Right atrium auricular region (tissue), 2 donors: ENCODE data around the gene CYP24A1. TPM values are rescaled to one million over a fixed set of nuclear protein-coding genes. Genes with fewer than 3 reads are reported as not detected.

Experiments used
- DNase-seq: peaks from one replicate; pipeline ENCODE4 v3.0.0-alpha.2; 2019; ENCODE audit warnings: low spot score
- H3K27ac ChIP-seq, 2 donors: fragments of 200-600 bp; sonication (generic); 1 replicate in 1 of 2; 2 replicates in 1 of 2; pipeline ENCODE4 v1.5.1; 2016 to 2019
- H3K27me3 ChIP-seq, 2 donors: fragments of 200-600 bp; sonication (generic); one replicate each; pipeline versions ENCODE4 v1.5.1 to v1.6.0; 2017 to 2019
- H3K36me3 ChIP-seq: fragments of 200-600 bp; sonication (generic); one replicate; pipeline ENCODE4 v1.5.1; 2016
- H3K4me1 ChIP-seq, 2 donors: fragments of 200-600 bp; sonication (generic); one replicate each; pipeline versions ENCODE4 v1.5.1 to v1.6.0; 2017 to 2019
- H3K4me3 ChIP-seq, 2 donors: fragments of 200-600 bp; sonication (generic); 1 replicate in 1 of 2; 2 replicates in 1 of 2; pipeline ENCODE4 v1.5.1; 2017 to 2019; ENCODE audit warnings: mild to moderate bottlenecking in 1 of 2, moderate library complexity in 1 of 2
- H3K9me3 ChIP-seq, 2 donors: fragments of 200-600 bp; sonication (generic); one replicate each; pipeline ENCODE4 v1.5.1; 2019
- CTCF ChIP-seq, 2 donors: fragments of 200-600 bp; sonication (generic); IDR thresholded peaks; one replicate each; pipeline ENCODE4 v1.5.1; 2019; ENCODE audit warnings: antibody characterized with exemption in 2 of 2
- total RNA-seq, 2 donors: library from RNA; depleted of rRNA; stranded (reverse); fragments of >200 nt; gene quantifications; one replicate each; pipeline ENCODE4 v1.1.0, GENCODE V29; 2016

CYP24A1 gene
- total RNA-seq, 2 donors from 2014 or later, result 0.24 TPM; not detected in 1

DNA sequence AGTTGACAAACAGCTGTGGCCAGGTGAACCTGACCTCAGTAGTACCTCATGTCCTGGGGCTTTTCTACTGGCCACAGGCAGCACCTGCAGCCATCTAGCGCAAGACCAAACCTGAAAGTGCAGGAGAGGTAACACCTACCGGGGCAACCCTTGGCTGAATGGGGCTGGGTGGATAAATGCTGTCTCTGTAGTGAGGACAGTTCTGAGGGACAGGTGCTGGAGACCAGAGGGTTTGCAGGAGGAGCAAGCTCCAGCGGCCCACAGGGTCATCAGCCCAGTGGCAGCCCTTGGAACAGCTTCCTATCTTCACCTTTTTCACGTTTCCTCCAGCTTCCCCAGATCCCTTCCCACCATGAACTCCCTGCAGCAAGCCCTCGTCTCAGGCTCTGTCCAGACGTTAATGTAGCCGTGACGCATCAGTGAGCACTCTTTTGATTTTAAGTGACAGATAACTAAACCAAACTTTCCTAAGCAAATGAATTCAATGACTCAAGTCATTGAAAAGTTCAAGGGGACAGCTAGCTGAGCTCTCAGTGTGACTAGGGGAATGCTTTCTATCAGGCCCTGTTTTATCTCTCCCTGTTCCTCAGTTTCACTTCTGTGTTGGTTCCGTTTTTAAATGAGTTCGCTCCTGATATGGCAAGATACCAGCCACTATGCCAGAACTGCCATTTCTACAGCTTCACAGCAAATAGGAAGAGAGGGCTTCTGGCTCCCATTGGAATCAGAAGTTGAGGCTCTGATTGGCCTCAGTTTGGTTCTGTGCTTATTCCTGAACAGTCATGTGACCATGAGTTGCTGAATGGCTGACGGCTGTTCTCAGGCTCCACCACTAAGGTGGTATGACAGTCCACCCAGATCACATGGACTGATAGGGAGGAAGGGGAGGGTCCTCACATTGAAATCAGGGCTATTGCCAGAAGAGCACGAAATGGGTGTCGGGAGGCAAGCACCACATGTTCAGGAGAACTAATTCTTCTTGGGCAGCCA lies 22.0 kb upstream of the CYP24A1 start:
- Histone ChIP-seq H3K36me3 (no peaks in the 10 kb centered on the region), H3K9me3 (no peaks in the 10 kb centered on the region), H3K4me3 (no peak overlapping the region), H3K27ac (no peak overlapping the region), H3K27me3 (no peaks in the 10 kb centered on the region), H3K4me1 (no peaks in the 10 kb centered on the region)
- no peak for TF ChIP-seq CTCF (IDR thresholded peaks at IDR 0.05)
- DNase-seq, result no peak

DNA sequence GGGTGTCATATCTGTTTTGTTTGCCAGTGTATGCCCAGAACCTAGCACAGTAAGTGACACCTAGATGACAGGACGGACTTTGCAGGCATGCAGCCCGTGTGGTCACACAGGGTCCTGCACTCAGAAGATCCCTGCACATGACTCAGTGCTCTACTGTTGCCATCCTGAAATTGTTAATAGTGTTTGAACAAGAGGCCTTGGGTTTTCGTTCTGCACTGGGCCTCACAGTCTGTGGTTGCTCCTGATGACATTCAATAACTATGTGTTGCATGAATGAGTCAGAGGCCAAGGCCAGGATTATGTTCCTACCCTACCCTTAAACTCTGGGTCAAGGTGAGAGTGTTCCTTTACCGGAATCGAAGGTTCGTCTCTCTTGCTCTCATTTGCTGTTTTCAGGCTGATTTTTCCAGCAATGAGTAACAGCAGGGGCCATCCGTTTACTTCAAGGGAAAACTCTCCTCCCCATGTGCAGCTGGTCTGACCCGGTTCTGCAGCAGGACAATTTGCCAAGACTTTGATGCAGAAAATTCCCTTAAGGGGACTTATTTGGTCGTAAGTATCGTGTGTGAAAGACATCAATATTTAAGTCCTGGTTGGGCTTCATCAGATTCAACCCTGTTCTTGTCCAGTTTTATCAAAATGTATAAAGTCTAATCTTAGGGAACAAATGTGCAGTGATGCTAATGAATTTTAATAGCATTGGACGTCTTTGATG lies 21.1 kb upstream of the CYP24A1 start:
- TF ChIP-seq CTCF (IDR thresholded peaks at IDR 0.05), result no peak
- H3K27ac ChIP-seq, result no peak overlapping the region
- no peaks in the 10 kb centered on the region for H3K9me3 ChIP-seq
- H3K4me3 ChIP-seq, result no peak overlapping the region
- H3K36me3 ChIP-seq, result no peaks in the 10 kb centered on the region
- H3K4me1 ChIP-seq, result no peaks in the 10 kb centered on the region
- H3K27me3 ChIP-seq, result no peaks in the 10 kb centered on the region
- no peak for DNase-seq

- Histone ChIP-seq H3K27ac (no peak overlapping the region), H3K4me3 (no peak overlapping the region), H3K36me3 (no peaks in the 10 kb centered on the region), H3K4me1 (no peaks in the 10 kb centered on the region), H3K9me3 (no peaks in the 10 kb centered on the region), H3K27me3 (no peaks in the 10 kb centered on the region)
- TF ChIP-seq CTCF (IDR thresholded peaks at IDR 0.05), result no peak
- no peak for DNase-seq
Observed at GRCh38 chr20:54193817-54194216, 20.0 kb upstream of the CYP24A1 start.

DNA sequence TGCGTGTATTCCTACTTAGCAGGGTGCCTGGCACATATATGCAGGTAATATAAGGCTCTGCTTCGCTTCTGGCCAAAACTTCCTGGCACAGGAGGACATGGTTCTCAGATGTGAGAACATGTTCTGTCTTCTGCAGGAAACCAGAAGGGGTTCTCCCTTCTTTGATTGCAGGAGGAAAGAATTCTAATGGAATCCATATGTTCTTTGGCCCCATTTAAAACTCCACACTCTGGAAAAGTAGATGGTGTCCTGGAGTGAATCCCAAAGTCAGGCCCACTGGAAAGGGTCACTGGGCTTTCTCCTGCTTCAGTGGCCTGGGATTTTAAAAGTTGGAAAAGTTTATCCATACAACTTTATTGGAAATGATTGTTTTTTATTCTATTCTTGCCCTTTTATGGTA lies 16.4 kb upstream of the CYP24A1 start:
- Histone ChIP-seq H3K4me3 (no peak overlapping the region), H3K36me3 (no peaks in the 10 kb centered on the region), H3K9me3 (no peaks in the 10 kb centered on the region), H3K27me3 (no peaks in the 10 kb centered on the region), H3K27ac (no peak overlapping the region), H3K4me1 (no peaks in the 10 kb centered on the region)
- no peak for DNase-seq
- no peak for TF ChIP-seq CTCF (IDR thresholded peaks at IDR 0.05)

GRCh38 chr20:54189630-54190029 lies 15.8 kb upstream of the CYP24A1 start:
- H3K4me1 ChIP-seq, result no peaks in the 10 kb centered on the region
- DNase-seq, result no peak
- no peaks in the 10 kb centered on the region for H3K36me3 ChIP-seq
- no peak for TF ChIP-seq CTCF (IDR thresholded peaks at IDR 0.05)
- no peaks in the 10 kb centered on the region for H3K27me3 ChIP-seq
- no peak overlapping the region for H3K27ac ChIP-seq
- H3K9me3 ChIP-seq, result no peaks in the 10 kb centered on the region
- no peak overlapping the region for H3K4me3 ChIP-seq
